Loucy (cell line): Measurements from ENCODE around the gene SMARCA1.
A peak's percentile ranks its signal among the peaks of the same experiment; 100 is the strongest.

ENCODE experiments used
- H2AFZ ChIP-seq: fragments of 200-600 bp; sonication (generic); 2 replicates; pipeline ENCODE4 v1.6.0; 2016; ENCODE audit warnings: antibody characterized with exemption, mild to moderate bottlenecking, low read length, moderate library complexity
- H3F3A ChIP-seq: fragments of 200-600 bp; 2 replicates; pipeline ENCODE4 v1.6.0; 2016; ENCODE audit warnings: antibody characterized with exemption, low read depth, mild to moderate bottlenecking
- H3K27me3 ChIP-seq: fragments of 200-600 bp; sonication (generic); 2 replicates; pipeline ENCODE4 v1.6.1; 2014; ENCODE audit warnings: low read length, mild to moderate bottlenecking; ENCODE audit not compliant: insufficient read depth, poor library complexity, severe bottlenecking
- H3K36me3 ChIP-seq: fragments of 200-600 bp; sonication (generic); 2 replicates; pipeline ENCODE4 v1.6.1; 2016; ENCODE audit warnings: low read length; ENCODE audit not compliant: insufficient read depth
- H3K4me1 ChIP-seq: fragments of 200-600 bp; sonication (generic); 2 replicates; pipeline ENCODE4 v1.5.1; 2014; ENCODE audit warnings: low read length, mild to moderate bottlenecking; ENCODE audit not compliant: insufficient read depth, poor library complexity, severe bottlenecking
- H3K4me2 ChIP-seq: fragments of 200-600 bp; sonication (generic); 2 replicates; pipeline ENCODE4 v1.6.0; 2014; ENCODE audit warnings: antibody characterized with exemption, low read length, low read depth, mild to moderate bottlenecking; ENCODE audit not compliant: poor library complexity, severe bottlenecking
- H3K4me3 ChIP-seq: fragments of 200-600 bp; sonication (generic); 2 replicates; pipeline ENCODE4 v1.5.1; 2014; ENCODE audit warnings: low read length, mild to moderate bottlenecking, mixed read lengths; ENCODE audit not compliant: poor library complexity, severe bottlenecking
- H3K79me2 ChIP-seq: fragments of 200-600 bp; sonication (generic); 2 replicates; pipeline ENCODE4 v1.6.1; 2014; ENCODE audit warnings: low read length; ENCODE audit not compliant: insufficient read depth
- H3K9ac ChIP-seq: fragments of 200-600 bp; sonication (generic); 2 replicates; pipeline ENCODE4 v1.6.0; 2014; ENCODE audit warnings: mild to moderate bottlenecking, low read depth, low read length, moderate library complexity; ENCODE audit not compliant: poor library complexity, severe bottlenecking
- H3K9me2 ChIP-seq: fragments of 200-600 bp; sonication (generic); replicated peaks from 2 replicates; pipeline ENCODE4 v1.6.1; 2016; ENCODE audit warnings: low read depth, low read length, mixed read lengths
- H3K9me3 ChIP-seq: fragments of 200-600 bp; sonication (generic); 2 replicates; pipeline ENCODE4 v1.6.1; 2014; ENCODE audit warnings: mild to moderate bottlenecking, antibody characterized with exemption, low read length, low read depth; ENCODE audit not compliant: insufficient read depth
- H4K20me1 ChIP-seq: fragments of 200-600 bp; sonication (generic); 2 replicates; pipeline ENCODE4 v1.6.0; 2014; ENCODE audit warnings: antibody characterized with exemption, low read length, mild to moderate bottlenecking; ENCODE audit not compliant: insufficient read depth, poor library complexity, severe bottlenecking
- EZH2phosphoT487 ChIP-seq: fragments of 200-600 bp; IDR thresholded peaks from 2 replicates; pipeline ENCODE4 v1.6.1; 2018; ENCODE audit warnings: antibody characterized with exemption, mild to moderate bottlenecking, moderate library complexity, borderline replicate concordance
- TF ChIP-seq, protein P1 (sequence below): fragments of 200-600 bp; sonication (generic); conservative IDR thresholded peaks from 2 replicates; pipeline ENCODE4 v1.5.1; 2014; ENCODE audit warnings: mild to moderate bottlenecking, antibody characterized with exemption, low read length

SMARCA1 gene

DNA sequence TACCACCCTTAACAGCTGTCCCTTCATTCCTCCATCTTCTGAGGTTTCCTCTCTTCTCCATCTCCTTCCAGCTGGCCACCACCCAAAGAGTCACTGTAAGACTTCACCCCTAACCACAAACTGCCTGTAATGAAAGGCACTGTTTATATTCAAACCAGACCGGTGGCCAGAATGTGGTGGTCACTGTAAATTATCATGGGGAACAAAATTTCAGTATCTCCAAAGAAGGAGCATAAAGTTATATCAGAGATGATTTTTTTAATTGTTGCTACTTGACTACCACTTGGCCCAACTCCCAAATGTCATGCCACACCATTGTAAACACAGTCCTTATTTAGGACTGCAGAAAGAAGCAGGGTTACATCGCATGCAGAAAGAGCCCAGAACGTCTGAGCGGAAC, 44.8 kb downstream of the SMARCA1 start:
- Histone ChIP-seq H3K4me2 (no peak overlapping the region), H3K27me3 (no peaks in the 10 kb centered on the region), H3K9me3 (no peaks in the 10 kb centered on the region), H3K9ac (no peak overlapping the region), H3K9me2 (no peaks in the 10 kb centered on the region), H4K20me1 (no peaks in the 10 kb centered on the region), H3K36me3 (no peaks in the 10 kb centered on the region), H2AFZ (no peak overlapping the region), H3K79me2 (no peaks in the 10 kb centered on the region), H3K4me3 (no peak overlapping the region), H3K4me1 (peaks cover 5% of the 10 kb centered on the region), H3F3A (no peaks in the 10 kb centered on the region)
- TF ChIP-seq EZH2phosphoT487, result no peak
- TF ChIP-seq, protein P1, sequence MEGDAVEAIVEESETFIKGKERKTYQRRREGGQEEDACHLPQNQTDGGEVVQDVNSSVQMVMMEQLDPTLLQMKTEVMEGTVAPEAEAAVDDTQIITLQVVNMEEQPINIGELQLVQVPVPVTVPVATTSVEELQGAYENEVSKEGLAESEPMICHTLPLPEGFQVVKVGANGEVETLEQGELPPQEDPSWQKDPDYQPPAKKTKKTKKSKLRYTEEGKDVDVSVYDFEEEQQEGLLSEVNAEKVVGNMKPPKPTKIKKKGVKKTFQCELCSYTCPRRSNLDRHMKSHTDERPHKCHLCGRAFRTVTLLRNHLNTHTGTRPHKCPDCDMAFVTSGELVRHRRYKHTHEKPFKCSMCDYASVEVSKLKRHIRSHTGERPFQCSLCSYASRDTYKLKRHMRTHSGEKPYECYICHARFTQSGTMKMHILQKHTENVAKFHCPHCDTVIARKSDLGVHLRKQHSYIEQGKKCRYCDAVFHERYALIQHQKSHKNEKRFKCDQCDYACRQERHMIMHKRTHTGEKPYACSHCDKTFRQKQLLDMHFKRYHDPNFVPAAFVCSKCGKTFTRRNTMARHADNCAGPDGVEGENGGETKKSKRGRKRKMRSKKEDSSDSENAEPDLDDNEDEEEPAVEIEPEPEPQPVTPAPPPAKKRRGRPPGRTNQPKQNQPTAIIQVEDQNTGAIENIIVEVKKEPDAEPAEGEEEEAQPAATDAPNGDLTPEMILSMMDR, result no peak

DNA sequence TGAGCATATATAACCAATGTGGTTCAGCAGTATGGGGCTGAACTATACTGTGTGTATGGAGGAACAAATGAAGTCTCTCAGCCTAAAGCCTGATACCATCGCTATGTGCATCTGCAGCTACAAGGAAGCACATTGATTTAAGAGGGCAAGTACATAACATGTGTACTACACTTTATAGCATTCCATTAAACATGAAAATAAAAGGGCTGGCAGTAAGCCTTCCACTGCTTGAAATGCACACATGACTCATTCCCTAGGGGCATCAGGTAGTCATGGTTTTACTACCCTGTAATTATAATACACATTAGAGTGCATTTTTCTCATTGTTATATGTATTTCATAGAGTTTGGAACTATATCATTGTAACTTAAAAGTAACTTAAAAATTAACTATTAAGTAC, 51.2 kb downstream of the SMARCA1 start:
- Histone ChIP-seq H3K36me3 (no peaks in the 10 kb centered on the region), H3K27me3 (no peaks in the 10 kb centered on the region), H3F3A (no peaks in the 10 kb centered on the region), H2AFZ (no peak overlapping the region), H4K20me1 (no peaks in the 10 kb centered on the region), H3K79me2 (no peaks in the 10 kb centered on the region), H3K9me2 (no peaks in the 10 kb centered on the region), H3K4me1 (no peaks in the 10 kb centered on the region), H3K9ac (no peak overlapping the region), H3K9me3 (no peaks in the 10 kb centered on the region), H3K4me2 (no peak overlapping the region), H3K4me3 (no peak overlapping the region)
- no peak for TF ChIP-seq EZH2phosphoT487
- TF ChIP-seq, protein P1, result no peak

DNA sequence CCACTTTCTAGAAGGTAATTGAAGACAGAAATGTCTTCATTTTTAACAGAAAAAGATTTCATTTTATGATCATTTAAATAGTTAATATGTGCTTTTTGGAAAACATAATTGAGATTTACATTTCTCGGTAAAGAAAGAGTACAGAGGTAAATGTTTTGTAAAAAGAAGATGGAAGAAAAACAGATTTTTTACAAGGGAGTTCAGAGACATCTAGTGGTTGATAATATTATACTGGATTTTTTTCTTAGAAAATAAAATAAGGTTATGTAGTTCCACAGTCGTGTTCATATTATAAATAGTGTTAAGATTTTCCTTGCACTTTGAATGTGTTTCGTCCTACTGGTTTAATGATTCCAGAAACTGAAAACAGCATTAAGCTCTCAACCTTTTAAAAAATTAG, 60.6 kb downstream of the SMARCA1 start:
- Histone ChIP-seq H4K20me1 (no peaks in the 10 kb centered on the region), H3K27me3 (no peaks in the 10 kb centered on the region), H3K4me2 (no peak overlapping the region), H3K9ac (no peak overlapping the region), H2AFZ (no peak overlapping the region), H3K9me2 (no peaks in the 10 kb centered on the region), H3K79me2 (no peaks in the 10 kb centered on the region), H3K36me3 (no peaks in the 10 kb centered on the region), H3K4me3 (no peak overlapping the region), H3K9me3 (no peaks in the 10 kb centered on the region), H3K4me1 (no peaks in the 10 kb centered on the region), H3F3A (no peaks in the 10 kb centered on the region)
- TF ChIP-seq, protein P1, result peak; percentile 45
- no peak for TF ChIP-seq EZH2phosphoT487
